Spleen (tissue), 7 donors: Measurements from ENCODE around the gene PHC2.

Source experiments
- POLR2A ChIP-seq, 3 donors: fragments of 450-650 bp; IDR thresholded peaks; one replicate each; pipeline ENCODE4 v1.5.1; 2017; ENCODE audit warnings: antibody characterized with exemption in 3 of 3, mild to moderate bottlenecking in 1 of 3
- POLR2AphosphoS5 ChIP-seq, 3 donors: sonication (generic); formaldehyde crosslinking; IDR thresholded peaks; one replicate each; pipeline ENCODE4 v1.5.1; 2017; ENCODE audit warnings: antibody characterized with exemption in 3 of 3
- TF ChIP-seq, protein P1 (sequence below), 11 experiments: fragments of 200-600 bp in 7 of 11; fragments of 450-650 bp in 4 of 11; sonication (generic) in 4 of 11; IDR thresholded peaks in 8 of 11; conservative IDR thresholded peaks in 3 of 11; 1 replicate in 7 of 11; 2 replicates in 4 of 11; pipeline versions ENCODE4 v1.4.0 to v1.8.0; 2016 to 2021; ENCODE audit warnings: antibody characterized with exemption in 11 of 11, inconsistent platforms in 4 of 11, mild to moderate bottlenecking in 1 of 11
- donor health status: DM: no; HTN: no; CAD: no; lungs with moderate emphysema.
- donor health status: DM: no; HTN: no; CAD: no.
- donor health status: DM: no; HTN: no; CAD: no.

DNA sequence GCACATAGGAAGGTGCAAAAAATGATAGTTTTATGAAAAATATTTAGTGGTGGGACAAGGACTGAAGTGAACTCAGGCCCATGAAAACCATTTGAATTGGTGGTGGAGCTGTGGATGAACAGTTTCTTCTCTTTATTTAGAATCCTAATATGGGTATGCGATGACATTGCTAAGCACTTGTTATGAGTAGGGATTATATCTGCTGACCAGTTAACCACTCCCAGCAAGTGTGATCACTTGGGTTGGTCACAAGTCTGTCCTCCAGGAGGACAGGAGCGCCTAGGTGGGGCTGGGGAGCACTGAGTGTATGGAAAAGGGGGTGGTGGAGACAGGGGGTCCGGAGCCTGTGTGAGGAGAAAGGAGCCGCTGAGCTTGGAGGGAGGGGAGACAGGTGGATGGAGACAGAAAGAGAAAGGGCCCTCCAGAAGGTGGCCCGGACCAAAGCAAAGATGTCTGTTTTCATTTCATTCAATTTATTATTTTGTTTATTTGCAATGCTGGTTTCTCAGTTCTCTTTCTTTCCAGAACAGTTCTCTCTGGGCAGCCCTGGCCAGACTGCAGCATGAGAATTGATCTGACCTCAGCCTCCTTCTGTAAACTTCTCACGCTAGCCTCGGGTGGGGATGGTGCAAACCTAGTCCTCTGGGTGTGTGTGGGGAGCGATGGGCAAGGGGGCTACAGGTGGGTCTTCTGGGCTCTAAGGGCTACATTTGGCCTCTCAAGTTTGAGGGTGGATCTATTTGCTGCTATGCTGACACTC lies 31.7 kb upstream of the PHC2 start:
- TF ChIP-seq, protein P1, sequence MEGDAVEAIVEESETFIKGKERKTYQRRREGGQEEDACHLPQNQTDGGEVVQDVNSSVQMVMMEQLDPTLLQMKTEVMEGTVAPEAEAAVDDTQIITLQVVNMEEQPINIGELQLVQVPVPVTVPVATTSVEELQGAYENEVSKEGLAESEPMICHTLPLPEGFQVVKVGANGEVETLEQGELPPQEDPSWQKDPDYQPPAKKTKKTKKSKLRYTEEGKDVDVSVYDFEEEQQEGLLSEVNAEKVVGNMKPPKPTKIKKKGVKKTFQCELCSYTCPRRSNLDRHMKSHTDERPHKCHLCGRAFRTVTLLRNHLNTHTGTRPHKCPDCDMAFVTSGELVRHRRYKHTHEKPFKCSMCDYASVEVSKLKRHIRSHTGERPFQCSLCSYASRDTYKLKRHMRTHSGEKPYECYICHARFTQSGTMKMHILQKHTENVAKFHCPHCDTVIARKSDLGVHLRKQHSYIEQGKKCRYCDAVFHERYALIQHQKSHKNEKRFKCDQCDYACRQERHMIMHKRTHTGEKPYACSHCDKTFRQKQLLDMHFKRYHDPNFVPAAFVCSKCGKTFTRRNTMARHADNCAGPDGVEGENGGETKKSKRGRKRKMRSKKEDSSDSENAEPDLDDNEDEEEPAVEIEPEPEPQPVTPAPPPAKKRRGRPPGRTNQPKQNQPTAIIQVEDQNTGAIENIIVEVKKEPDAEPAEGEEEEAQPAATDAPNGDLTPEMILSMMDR (IDR thresholded peaks at IDR 0.05 in 8 of 11, conservative IDR thresholded peaks at IDR 0.05 in 3 of 11): no peak
- TF ChIP-seq POLR2A (IDR thresholded peaks at IDR 0.05) (no peak), POLR2AphosphoS5 (IDR thresholded peaks at IDR 0.05) (no peak)
